Islet of Langerhans (tissue), 1 donor: ENCODE data around the gene OSBPL10.
A peak's percentile ranks its signal among the peaks of the same experiment; 100 is the strongest.

Experiments
- FAIRE-seq: peaks from one replicate; lab custom pipeline; 2011; peaks lifted over from hg19 to GRCh38; lab: Jason Lieb, UNC

The OSBPL10 gene

GRCh38 chr3:31654998-31655397 lies 326.1 kb downstream of the OSBPL10 start:
- FAIRE-seq = no peak

GRCh38 chr3:31653464-31653863 lies 327.6 kb downstream of the OSBPL10 start:
- FAIRE-seq = no peak

- no peak for FAIRE-seq
Measured at GRCh38 chr3:31652296-31652695, 328.8 kb downstream of the OSBPL10 start.

GRCh38 chr3:31648286-31648968 lies 332.6 kb downstream of the OSBPL10 start:
- FAIRE-seq = no peak

DNA sequence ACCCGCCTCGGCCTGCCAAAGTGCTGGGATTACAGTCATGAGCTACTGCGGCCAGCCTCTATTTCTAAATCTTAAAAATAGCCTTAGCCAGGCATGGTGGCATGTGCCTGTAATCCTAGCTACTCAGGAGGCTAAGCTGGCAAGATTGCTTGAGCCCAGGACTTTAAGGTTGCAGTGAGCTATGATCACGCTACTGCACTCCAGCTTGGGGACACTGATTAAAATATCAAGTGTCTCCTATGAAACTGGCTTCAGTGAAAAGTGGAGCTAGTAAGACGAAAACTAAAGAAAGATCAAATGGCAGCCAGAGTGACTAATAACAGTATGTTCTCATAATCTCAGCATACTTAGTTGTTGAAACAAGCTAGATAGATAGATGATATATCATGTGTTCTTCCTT lies 335.8 kb downstream of the OSBPL10 start:
- FAIRE-seq = no peak

DNA sequence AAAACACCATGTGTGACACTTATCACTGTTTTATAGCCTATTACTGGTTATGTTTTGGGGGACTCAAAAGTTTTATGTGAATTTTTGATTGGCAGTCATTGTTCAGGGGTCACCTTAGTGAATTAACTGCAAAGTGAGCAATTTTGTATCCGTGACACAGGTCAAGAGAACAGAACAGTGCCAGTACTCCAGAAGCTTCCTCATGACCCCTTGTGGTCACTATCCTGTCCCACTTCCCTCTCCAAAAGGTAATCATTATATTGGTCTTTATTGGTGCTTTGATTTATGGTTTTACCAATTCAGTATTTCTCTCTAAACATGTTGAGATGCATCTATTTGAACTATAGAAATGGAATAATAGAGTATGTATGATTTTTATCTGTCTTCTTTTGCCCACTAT lies 341.2 kb downstream of the OSBPL10 start:
- no peak for FAIRE-seq

DNA sequence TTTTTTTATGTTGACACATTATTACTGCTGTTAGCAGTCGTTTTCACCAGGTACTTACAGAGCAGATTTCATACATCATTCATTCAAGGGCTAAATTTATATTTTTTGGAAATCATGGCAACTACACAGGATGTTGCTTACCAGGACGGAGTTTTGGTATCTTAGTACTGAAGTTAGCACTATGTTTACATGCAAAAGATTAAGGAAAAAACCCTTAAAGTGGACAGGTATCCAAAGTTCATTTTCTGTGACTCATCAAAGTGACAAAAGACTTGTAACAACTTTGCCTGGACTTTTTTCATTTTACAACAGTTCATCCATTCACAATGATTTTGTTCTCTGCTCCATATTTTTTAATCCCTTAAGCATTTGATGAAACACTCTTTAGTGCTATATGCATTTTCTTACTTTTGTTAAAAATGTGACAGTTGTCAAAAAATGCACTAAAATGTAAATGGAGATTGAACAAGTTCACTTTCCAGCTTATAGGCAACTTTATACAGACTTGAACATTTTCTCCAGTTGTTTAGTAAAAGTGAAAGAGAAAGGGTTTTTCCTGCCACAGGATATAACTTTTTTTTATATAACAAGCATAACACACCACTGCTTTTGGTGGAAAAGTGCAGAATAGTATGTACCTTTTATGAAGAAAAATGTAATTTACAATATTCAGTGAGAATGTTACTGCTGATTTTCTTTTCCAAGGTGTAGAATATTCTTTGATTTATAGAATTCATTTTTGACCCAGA lies 344.2 kb downstream of the OSBPL10 start:
- FAIRE-seq = no peak

GRCh38 chr3:31636049-31636448 lies 345.0 kb downstream of the OSBPL10 start:
- FAIRE-seq = no peak

DNA sequence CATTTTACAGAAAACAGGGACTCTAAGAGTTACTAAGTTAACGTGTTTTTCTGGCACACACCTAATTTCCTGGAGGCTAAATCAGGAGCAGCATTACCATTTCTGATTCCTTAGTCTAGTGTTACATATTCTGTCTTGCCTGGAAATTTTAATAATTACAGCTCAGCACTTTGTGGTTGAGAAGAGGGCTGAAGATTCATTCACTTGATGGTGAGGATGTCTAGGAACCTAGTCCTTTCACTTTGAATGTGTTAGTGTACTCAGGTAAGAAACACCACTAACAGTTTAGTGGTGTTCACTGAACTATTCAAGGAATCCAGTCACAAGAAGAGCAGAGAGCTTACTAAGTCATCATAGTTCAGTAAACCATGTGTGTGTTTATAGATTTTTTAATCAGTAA lies 345.5 kb downstream of the OSBPL10 start:
- no peak for FAIRE-seq

DNA sequence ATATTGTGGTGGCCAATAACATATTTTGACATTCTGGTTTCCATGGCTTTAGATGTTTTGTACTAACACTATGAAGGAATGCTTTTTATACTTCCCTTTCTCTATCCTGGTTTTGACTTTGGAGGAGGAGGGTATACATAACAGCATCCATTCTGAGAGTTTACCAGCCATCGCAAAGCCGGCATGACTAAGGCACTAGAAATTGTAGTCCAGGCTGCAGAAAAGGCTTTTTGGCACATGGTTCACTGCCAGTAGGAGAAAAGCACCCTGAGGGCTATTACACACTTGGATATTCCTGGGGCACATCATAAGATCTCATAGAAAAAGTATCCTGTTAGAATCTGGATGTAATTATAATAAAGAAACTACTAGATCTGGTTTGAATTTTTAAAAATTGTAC lies 346.6 kb downstream of the OSBPL10 start:
- FAIRE-seq = no peak

GRCh38 chr3:31629054-31629453 lies 352.0 kb downstream of the OSBPL10 start:
- no peak for FAIRE-seq

GRCh38 chr3:31625358-31625757 lies 355.7 kb downstream of the OSBPL10 start:
- FAIRE-seq = no peak

DNA sequence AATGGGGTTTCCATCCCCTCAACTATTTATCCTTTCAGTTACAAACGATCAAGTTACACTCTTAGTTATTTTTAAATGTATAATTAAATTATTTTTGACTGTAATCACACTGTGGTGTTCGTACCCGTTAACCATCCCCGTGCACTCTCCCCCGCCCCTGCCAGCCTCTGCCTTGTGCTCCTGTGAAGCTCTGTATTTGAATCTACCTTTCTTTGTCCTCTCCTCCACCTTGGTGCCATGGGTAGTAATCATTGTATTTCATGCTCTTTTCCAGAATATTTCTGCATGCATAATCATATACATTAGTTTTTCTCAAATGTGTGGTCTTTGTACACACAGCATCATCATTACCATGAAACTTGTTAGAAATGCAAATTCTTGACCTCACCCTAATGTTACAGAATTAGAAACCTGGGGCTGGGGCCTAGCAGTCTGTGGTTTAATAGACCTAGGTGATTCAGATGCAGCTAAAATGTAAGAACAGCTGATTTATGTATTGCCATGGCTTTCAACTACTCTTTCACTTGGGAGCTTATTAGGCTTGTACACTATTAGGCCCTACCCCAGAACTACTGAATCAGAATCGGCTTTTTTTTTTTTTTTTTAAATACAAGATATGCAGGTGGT lies 356.9 kb downstream of the OSBPL10 start:
- FAIRE-seq = no peak

DNA sequence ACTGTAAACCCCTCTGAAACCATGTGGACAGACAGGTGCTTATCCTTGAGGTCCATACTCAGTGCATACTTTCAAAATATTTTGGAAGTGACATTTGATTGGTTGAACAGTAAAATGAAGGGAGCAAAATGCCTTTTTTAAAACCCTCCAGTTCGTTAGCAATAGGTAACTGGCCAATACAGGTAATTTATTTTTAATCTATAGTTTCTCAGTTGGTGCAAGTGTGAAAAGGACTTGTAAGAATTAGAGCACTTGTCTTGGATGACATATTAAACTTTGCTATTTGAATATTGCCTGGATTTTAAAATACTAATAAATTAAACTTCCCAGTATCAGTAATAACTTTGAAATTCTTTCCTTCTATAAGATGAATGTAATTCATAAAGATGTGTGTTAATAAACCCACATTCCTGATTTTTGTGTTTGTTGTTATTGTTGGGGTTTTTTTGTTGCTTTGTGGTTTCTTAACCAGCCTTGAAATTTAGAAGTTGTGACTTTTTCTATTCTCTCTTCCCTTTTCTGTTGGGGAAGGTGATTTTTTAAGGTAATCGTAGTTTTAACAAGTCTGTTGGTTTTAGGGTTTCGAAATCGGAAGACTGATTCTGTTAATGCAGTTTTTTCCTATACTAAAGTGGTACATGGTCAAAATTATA lies 358.3 kb downstream of the OSBPL10 start:
- FAIRE-seq = no peak

- no peak for FAIRE-seq
Measured at GRCh38 chr3:31621314-31621713, 359.7 kb downstream of the OSBPL10 start.

- no peak for FAIRE-seq
Measured at GRCh38 chr3:31620656-31621055, 360.4 kb downstream of the OSBPL10 start.

DNA sequence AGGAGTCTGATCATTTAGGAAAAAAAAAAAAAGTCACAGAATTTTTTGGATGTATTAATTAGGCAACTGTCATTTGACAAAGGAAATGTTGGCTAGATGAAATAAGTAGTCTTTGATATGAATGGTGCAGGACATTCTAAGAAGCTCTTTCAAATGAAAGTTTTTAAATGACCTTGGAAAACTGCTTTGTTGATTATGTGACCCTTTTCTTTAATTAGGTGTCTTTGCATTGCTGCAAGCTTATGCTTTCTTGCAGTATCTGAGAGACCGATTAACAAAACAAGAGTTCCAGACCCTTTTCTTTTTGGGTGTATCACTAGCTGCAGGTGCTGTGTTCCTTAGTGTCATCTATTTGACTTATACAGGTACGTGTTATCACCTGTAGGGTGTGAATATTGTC lies 364.4 kb downstream of the OSBPL10 start:
- FAIRE-seq = no peak

DNA sequence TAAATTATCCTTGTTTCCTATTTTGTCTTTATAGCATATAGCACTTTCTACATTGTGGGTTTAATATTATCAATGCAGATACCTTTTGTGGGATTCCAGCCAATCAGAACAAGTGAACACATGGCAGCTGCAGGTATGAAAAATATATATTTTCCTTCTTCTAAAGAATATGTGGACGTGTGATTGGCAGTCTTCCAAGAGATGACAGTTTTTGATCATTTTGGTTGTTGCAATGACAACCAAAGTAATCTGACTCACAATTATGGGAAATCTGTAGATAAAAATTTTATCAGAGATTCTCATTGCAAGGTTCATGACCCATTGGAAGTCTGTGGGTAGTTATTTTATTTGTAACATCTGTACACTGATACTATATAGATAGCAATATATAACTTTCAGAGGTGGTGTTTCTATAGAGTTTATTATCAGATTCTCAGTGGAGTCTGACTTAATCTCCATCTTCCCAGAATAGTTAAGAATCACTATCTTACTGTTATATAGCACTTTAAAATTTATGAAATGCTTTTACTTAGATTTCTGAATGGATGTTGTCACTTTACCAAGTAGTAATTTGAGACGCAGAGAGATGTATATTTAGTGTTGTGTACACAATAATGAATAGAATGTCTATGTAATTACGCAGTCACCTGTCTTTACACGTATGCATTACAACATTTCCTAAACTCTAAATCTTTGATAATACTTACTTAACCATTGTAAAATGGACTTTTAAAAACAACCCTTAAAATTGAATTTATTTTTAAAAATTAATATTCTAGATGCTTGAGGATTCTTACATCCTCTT lies 365.8 kb downstream of the OSBPL10 start:
- FAIRE-seq = no peak

DNA sequence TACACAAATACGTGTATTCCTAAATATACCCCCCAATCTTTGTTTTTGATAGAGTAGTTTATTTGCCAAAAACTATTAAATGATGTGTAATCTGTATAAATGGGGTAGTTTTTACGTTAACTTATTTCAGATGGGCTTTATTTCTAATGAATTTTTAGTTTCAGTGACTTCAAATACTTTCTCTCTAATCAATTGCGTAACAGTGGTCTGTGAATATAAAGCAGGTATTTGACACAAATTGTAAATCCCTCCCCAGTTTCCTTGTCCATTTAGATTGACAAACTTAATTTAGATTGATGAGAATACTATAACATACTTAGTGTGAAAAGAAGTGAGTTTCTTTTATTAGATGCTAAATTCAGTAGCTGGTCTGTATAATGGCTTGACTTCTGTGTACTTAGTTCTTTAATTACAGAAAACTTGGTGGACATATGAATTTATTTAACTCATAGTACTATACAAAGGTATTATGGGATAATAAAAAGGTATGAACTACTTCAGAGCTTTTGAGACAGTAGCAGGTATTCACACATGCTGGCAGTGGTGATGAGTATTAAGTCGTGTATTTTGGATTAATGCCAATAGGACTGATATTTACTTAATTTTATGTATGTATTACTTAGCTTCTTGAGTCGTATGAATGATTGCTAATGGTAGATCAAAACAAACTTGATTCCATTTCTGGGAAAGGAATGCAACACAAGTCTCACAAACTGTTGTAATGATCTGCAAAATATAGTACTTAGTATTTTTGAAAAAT lies 366.7 kb downstream of the OSBPL10 start:
- FAIRE-seq = peak; percentile 47

- no peak for FAIRE-seq
Measured at GRCh38 chr3:31613654-31614053, 367.4 kb downstream of the OSBPL10 start.

DNA sequence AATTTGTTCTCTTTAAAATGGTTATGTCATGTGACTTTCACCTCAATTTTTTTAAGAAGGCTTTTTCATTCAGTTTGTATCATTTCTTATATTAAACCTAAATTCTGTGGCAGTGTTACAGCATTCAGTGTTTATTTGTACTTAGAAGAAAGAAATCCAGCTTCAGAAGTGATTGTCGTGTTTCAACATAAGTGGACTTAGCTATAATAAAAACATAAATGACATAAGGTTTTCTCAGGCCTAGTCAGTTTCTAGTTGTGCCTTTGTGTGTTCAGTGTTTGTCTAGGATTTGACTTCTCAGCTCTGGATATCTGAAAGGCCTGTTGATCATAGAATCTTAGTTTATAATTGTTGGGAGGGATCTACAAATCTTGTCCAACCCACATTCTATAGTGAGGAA lies 367.9 kb downstream of the OSBPL10 start:
- FAIRE-seq = no peak
